GM12864 (cell line): ENCODE results near the gene SLC66A2.
"Not testable (repeated sequence)": the region's sequence is repeated elsewhere in the genome, so short reads cannot be mapped to it uniquely, and the experiment has no call there.

Source experiments
- DNase-seq: peaks from one replicate; pipeline ENCODE4 v3.0.0-alpha.2; 2011; ENCODE audit warnings: low read depth
- H3K4me3 ChIP-seq: 2 replicates; pipeline ENCODE4 v1.5.1; 2011; ENCODE audit warnings: mild to moderate bottlenecking, low read depth, low read length, control low read depth
- CTCF ChIP-seq: IDR thresholded peaks from 2 replicates; pipeline ENCODE4 v1.5.1; 2011; ENCODE audit warnings: low read depth, mild to moderate bottlenecking, moderate library complexity, low read length, control low read depth, inconsistent platforms; ENCODE audit errors: missing control alignments

The SLC66A2 gene

GRCh38 chr18:79882522-79883241 is 68.8 kb downstream of the SLC66A2 start:
- H3K4me3 ChIP-seq: no peak overlapping the region
- DNase-seq: no peak
- no peak for TF ChIP-seq CTCF

GRCh38 chr18:79881695-79882094 is 69.8 kb downstream of the SLC66A2 start:
- TF ChIP-seq CTCF: no peak
- no peak overlapping the region for H3K4me3 ChIP-seq
- no peak for DNase-seq

DNA sequence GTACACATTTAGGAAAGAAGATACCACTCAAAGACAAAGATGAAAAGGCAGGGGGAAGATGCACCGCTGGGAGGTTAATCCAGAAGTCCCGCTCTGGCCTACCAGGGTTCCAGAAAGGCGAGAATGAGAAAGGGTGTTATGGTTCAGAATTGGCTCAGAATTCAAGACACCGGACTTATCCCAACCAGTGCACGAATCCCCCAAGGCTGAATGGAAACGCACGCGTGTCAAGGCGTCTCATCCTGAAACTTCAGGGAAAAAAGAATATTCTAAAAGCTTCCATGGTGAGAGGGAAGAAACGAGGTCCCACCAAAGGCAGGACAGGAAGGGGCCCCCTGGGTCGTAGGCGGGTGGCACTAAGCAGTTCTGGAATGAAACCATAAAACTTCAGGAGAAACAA is 71.9 kb downstream of the SLC66A2 start:
- no peak overlapping the region for H3K4me3 ChIP-seq
- DNase-seq: no peak
- TF ChIP-seq CTCF: no peak

DNA sequence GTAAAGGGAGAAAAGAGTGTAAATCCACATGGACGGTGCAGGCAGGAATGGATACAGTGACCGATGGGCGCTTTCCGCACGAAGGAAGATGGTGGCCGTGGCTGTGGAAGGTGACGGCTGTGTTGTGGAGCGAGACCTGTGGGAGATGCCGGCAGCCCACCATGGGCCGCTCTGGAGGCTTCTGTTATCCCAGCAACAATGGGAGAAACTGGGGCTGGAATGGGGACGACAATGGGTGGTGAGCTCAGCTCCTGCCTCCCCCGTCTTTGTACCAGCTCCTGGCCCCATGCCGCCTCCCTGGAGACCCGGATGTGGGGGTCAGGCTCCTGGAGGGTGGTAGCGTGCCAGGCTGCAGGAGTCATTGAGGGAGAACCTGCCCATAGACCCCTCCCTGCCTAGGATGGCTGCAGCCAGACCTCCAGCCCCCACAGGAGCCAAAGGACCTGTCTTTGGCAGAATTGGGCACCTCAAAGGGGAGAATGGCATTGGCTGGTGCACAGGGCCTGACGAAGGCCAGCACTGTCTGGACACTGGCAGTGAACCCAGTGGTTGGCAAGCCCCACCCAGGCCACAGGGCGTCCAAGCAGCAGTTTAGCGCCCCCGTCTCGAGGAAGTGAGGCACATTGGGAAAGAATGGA is 72.6 kb downstream of the SLC66A2 start:
- no peak for TF ChIP-seq CTCF
- H3K4me3 ChIP-seq: no peak overlapping the region
- no peak for DNase-seq

- not testable (repeated sequence) for DNase-seq, H3K4me3 ChIP-seq
Measured at GRCh38 chr18:79878246-79878645, 73.2 kb downstream of the SLC66A2 start.

DNA sequence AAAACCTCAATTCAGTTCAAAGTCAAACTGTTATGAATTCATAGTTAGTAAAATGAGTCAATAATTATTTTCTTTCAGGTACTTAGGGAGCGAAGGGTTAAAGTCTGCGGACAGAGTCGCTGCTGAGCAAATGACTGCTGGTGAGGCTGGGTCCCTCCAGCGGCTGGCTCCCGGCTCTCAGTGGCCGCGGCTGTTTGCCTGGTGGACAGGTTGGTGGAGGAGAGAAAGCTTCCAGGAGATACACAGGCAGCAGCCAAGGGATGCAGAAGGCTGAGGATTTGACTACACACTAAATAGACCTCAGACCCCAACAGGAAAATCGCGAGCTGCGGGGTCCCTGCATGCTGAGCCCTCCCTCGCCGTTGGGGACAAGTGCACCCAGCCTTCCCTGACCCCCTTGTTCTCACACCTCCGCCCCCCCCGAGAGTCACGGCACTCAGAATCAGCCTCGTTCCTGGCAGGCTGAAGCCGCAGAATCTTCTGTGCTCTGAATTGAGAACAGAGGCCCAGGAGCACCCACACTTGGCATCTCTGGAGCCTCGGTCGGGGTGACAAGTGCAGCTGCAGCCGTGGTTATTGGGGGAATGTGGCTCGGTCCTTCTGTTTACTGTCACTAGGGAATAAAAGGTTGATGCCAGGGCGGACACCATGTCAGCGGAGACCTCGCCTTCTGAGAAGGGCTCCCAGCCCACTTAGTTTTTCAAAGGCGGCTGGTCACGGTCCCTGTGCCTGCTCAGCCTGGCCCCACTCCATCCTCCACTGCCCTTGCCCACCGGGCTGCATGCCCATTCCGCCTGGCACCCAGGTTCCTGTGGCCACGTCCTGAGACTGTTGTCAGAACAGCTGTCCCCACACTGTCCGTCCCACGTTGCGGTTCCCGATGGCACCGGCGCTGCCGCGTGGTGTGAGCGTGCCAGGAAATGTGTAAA is 74.0 kb downstream of the SLC66A2 start:
- no peak for TF ChIP-seq CTCF
- no peak for DNase-seq
- H3K4me3 ChIP-seq: no peak overlapping the region

DNA sequence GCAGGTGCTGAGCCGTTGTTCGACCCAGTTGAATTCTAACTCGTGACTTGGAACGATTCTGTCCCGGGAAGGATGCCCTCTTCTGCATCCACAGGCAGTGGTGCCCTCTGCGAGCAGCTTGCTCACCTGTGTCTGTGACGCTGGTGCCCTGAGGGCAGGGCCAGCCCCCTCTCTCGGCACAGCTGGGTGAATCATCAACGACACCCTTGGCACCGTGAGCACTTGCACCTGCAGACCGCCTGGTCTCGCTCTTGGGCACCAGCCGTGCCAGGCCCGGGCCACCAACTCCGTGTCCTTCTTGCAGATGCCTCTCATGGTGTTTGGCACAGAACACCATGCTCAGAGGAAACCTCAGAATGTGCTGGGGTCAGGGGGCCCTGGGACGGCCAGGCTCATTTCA is 75.0 kb downstream of the SLC66A2 start:
- H3K4me3 ChIP-seq: no peak overlapping the region
- no peak for DNase-seq
- TF ChIP-seq CTCF: no peak
